Stimulated activated CD4-positive, alpha-beta T cell treated with anti-CD3 and anti-CD28 coated beads, Interleukin-4, amount 100 ng/mL, for 1 hour (primary cell): Measurements from ENCODE around the gene PSENEN.
A peak's percentile ranks its signal among the peaks of the same experiment; 100 is the strongest.

Experiments
- DNase-seq: peaks from one replicate; pipeline ENCODE4 v3.0.0-alpha.2; 2020

PSENEN gene

GRCh38 chr19:35734273-35734672, 11.2 kb upstream of the PSENEN start:
- DNase-seq, result no peak

DNA sequence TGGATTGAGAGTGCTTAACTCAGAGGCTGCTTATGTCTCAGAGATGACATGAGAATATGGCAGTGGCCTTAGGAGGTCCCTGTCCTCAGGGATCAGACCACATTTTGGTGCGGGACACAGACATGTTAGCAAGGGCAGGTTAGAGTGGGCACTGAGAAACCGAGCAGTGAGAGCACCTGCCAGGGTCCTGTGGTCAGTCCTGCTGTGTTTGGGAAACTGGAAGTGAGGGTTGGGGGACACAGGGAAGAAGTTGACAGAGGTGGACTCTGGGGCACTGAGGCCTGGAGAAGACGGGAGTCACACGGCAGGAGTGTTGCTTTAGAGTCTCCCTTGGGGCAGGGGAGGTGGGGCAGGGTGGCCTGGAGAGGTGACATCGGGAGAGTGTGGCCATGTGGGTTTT, 10.6 kb upstream of the PSENEN start:
- DNase-seq, result no peak

DNA sequence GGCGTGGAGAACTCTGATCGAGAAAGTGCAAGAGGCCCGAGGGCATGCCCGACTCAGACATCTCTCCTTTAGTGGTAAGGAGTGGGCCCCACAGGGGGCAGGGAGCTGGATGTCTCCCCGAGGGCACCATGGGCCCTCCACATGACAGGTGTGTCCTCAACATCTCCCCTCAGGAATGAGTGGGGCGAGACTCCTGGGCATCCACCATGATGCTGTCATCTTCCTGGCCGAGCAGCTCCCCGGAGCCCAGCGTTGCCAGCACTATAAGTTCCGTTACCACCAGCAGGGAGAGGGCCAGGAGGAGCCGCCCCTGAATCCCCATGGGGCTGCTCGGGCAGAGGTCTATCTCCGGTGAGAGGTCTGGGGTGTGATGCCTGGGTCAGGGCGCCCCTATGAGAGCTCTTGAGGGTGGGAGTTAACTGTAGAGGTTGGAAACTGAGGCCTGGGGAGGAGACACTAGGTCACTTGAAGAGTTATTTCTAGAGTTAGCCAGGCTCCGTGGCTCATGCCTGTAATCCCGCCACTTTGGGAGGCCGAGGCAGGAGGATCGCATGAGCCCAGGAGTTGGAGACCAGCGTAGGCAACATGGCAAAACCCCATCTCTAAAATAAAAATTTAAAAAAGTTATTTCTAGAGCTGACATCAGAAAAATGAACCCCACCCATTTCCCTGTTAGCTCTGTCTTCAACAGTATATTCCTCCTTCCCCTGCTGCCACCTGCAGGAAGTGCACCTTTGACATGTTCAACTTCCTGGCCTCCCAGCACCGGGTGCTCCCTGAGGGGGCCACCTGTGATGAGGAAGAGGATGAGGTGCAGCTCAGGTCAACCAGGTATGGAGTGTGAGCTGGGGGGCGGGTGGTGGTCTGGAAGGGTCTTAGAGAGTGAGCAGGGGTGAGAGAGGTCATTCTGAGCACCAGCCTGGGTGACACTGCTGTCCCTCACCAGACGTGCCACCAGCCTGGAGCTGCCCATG, 8.3 kb upstream of the PSENEN start:
- DNase-seq, result no peak

DNA sequence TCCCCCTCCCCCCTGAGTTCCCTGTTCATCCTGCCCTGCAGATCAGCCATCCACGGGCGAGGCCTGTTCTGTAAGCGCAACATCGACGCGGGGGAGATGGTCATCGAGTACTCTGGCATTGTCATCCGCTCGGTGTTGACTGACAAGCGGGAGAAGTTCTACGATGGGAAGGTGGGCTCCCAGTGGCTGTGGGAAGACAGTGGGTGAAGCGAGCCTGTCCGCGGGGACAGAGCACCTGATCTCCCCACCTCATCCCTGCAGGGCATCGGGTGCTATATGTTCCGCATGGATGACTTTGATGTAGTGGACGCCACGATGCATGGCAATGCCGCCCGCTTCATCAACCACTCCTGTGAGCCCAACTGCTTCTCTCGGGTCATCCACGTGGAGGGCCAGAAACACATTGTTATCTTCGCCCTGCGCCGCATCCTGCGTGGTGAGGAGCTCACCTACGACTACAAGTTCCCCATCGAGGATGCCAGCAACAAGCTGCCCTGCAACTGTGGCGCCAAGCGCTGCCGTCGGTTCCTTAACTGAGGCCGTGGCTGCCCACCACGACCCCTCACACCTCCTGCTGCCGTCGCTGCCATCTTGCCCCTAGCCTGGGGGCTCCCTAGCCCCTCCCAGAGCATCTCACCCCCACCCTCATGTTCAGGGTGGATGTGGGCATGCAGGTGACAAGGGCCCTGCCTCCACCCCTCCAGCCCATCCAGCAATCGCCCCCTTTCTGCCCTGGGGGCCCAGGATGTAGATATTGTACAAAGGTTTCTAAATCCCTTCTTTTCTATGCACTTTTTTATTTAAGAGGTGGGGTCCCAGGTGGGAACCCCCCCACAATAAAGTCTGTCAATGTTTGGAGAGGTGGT, 7.2 kb upstream of the PSENEN start:
- no peak for DNase-seq

GRCh38 chr19:35738887-35739229, 6.6 kb upstream of the PSENEN start:
- no peak for DNase-seq

GRCh38 chr19:35739275-35740107, 6.0 kb upstream of the PSENEN start:
- DNase-seq, result no peak

DNA sequence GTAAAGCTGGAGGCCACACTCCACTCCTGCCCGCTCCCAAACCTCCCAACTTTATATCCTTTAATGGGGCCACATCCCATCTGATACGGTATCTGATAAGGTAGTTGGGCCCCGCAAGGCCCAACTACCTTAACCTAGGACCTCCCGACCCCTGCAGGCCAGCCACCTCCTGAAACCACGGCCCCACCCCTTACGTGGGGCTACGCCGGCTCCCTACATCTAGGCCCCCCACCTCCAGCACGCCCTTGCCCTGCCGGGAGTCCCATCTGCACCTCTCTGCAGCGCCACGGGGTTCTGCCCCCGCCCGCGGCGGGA, 5.4 kb upstream of the PSENEN start:
- no peak for DNase-seq

GRCh38 chr19:35740423-35741202, 4.8 kb upstream of the PSENEN start:
- peak; percentile 95 for DNase-seq

- no peak for DNase-seq
Measured at GRCh38 chr19:35741203-35741515, 4.3 kb upstream of the PSENEN start.

DNA sequence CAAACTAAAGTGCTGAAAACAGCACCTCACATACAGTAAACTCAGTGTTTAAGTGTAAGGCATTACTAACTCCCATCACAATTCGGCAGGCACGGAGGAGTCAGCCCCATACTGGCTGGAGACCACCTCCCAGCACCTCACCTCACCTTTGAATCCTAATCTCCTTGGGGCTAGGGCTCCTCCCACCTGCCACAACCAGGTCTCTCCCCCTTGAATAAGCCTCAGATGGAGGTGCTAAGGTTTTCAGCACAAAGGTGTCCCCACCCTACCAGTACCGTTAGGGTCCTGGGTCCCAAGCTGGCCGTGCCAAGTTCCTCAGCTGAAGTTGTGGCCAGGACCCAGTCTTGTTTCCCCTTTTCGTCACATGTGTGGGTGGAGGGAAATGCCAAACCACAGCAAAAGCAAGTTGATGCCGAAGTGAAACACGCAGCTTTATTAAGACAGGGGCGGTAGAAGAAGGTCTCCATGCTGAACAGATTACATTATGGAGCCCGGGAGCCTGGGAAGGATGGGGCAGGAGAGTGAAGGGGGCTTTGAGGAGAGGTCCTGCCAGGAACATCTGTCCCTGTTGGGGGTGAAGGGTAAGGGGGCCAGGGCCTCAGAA, 3.2 kb upstream of the PSENEN start, which contains the start of gene IGFLR1:
TSS of gene IGFLR1 (minus strand) at position 332 of the 604 bp plus-strand sequence. CDS start 1,272 bp downstream, outside the sequence.
- peak; percentile 62 for DNase-seq

DNA sequence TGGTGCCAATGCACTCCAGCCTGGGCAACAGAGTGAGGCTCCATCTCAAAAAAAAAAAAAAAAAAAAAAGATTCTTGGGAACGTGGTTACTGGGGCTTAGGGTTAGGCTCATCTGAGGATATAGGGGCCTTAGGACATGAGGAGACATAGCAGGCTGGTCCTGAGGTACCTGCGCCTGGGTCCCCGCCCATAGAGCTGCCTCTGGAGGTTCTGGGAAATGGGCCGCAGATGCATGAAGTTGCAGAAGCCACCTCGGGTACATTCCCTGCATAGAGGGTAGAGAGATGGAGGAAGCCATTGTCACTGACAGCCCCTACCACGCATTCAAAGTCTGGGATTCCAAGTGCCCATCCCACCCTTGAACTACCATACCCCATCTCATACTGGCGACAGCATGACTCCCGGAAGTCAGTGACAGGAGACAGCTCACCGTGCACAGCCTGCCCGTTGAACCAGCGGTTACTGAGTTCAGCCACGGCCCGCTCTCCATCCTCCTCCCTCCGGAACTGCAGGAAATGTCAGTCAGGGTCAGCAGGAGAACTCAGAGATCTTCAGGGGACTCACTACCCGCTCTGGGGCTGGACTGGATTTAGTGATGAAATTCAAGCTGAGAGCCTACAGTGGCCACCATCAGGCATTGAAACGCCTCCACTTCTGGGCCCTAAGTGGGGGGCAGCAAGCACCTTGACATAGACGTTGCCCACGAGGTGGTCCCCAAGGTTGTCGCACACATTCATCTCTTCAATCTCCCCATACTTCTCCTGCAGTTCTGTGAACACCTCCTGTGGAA, 1.6 kb upstream of the PSENEN start:
- no peak for DNase-seq

DNA sequence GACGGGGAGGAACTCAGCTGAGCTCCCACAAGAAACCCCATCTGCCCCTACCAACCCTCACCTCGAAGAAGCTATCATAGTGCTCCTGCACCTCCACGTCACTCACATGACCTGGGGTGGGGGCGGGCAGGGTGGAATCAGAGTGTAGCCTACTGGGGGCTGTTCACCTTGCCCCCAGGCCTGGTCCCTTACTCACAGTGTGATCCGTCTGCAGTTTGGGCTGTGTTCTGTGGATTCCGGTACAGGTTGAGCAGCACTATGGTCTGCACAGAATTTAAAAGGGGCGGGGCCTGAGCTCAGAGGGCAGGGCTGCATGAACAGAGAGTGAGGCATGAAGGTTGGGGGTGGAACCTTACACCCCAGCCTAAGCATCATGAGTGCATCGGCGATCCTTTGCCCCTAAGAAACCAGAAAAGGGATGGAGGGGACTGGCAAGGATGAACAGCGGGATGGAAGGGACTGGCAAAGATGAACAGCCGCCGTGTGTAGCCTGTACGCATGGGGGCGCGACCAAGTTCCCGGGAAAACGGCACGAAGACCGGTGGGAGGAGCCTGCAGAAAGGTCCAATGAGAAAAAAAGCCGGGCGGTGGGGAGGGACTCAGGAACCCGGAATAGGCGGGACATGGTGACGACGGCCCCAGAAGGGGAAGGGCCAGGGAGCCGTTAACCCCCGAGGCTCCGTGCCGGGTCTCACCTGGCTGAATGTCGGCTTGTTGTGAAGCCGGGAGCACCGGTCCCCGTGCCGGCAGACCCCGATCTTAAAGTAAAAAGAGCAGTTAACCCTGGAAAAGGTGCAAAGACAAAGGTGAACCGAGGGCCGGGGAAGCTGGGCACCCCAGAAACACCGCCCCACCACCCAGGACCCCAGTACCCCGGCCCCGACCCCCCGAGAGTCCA, 772 bp upstream of the PSENEN start:
- DNase-seq, result peak; percentile 89

DNA sequence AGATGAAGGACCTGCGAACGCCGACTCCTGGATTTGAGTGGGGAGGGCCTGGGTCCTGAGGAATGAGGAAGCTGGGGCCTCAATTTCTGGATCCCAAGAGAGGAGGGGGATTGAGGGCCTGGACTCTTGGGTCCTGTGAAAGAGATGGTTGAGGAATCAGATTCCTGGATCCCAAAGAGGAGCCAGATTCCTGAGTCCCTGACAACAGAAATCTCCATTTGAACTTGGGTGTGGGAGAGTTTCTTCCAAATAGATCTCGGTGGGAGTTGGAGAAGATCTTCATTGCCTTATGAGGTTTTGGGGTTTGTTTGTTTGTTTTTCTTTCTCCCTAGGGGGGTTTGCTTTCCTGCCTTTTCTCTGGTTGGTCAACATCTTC, 624 bp downstream of the PSENEN start:
- no peak for DNase-seq

DNA sequence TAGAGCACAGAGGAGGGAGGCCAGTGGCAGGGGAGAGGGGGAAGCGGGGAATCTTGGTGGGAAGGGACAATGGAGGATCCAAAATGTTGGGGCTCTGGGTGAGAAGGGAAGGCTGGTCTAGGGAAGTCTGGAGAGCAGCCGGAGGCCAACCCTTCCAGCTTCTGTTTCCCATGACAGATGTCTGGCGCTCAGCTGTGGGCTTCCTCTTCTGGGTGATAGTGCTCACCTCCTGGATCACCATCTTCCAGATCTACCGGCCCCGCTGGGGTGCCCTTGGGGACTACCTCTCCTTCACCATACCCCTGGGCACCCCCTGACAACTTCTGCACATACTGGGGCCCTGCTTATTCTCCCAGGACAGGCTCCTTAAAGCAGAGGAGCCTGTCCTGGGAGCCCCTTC, 1.1 kb downstream of the PSENEN start:
- DNase-seq, result no peak

DNA sequence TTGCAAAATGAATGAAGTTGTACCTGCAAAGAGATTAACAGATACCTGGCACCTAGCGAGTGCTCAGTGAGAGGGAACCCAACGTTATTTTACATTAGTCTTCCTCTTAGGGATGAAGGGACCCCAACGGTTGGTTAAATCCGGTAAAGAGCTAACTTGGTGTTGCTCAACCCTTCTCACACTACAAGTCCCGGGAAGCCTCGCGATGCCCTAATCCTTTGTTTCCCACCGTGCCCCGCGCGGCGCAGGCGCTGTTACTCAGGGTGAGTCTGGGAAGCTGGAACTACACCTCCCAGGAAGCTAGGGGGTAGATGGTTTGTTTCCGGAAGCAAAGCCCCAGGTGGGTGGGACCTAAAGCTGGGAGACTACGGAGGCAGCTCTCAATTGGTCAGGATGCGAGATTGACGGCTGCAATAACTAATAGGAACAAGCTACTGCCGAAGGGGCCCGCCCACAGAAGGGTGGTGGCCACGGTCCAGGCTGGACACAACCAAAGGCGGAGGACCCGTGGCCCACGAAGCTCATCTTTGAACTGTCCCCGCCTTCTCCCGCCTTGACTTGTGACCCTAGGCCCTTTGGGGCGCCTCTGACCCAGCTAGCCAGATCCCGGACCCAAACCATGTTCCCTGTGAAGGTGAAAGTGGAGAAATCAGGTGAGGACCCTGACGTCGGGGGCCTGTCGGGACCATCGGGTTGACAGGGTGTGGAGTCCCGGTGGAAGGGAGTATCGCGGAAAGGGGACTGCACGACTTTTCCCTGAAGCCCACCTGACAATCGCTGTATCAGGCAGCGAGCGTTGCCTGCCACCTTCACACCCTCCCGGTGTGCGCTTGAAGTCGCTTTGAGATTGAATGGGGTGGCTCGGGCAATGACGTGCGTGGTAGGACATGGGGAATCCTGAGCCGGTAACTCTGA, 2.9 kb downstream of the PSENEN start, which contains the start of gene LIN37:
TSS of gene LIN37 (plus strand) at position 471 of the 915 bp plus-strand sequence. CDS start at position 620, 149 bp downstream.
- peak; percentile 98 for DNase-seq

DNA sequence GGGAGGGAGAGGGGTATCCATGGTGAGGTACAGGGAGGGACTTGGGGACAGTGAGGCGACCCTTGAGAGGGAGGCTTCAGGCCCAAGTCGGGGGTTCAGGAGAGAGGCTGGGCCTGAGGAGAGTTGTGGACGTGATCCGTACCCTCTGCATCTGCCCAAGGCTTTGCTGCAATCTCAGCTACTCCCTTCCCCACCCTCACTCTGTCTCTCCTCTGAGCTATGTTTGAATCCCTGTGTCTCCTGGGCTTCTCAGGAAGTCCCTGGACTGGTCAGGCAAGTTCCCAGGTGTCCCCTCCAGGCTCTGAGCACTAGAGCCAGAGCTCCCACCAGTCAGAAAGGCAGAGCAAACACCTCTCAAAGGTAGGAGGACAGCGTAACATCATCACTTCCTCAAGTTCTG, 4.7 kb downstream of the PSENEN start:
- no peak for DNase-seq

- DNase-seq, result no peak
Measured at GRCh38 chr19:35751839-35752745, 6.6 kb downstream of the PSENEN start.
